ENCODE results near the gene MID1. TPM values are rescaled to one million over a fixed set of nuclear protein-coding genes. Genes with fewer than 3 reads are reported as not detected.

Gene MID1, protein sequence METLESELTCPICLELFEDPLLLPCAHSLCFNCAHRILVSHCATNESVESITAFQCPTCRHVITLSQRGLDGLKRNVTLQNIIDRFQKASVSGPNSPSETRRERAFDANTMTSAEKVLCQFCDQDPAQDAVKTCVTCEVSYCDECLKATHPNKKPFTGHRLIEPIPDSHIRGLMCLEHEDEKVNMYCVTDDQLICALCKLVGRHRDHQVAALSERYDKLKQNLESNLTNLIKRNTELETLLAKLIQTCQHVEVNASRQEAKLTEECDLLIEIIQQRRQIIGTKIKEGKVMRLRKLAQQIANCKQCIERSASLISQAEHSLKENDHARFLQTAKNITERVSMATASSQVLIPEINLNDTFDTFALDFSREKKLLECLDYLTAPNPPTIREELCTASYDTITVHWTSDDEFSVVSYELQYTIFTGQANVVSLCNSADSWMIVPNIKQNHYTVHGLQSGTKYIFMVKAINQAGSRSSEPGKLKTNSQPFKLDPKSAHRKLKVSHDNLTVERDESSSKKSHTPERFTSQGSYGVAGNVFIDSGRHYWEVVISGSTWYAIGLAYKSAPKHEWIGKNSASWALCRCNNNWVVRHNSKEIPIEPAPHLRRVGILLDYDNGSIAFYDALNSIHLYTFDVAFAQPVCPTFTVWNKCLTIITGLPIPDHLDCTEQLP
- total RNA-seq: 11.8 and 12.1 TPM in 2 replicates

DNA sequence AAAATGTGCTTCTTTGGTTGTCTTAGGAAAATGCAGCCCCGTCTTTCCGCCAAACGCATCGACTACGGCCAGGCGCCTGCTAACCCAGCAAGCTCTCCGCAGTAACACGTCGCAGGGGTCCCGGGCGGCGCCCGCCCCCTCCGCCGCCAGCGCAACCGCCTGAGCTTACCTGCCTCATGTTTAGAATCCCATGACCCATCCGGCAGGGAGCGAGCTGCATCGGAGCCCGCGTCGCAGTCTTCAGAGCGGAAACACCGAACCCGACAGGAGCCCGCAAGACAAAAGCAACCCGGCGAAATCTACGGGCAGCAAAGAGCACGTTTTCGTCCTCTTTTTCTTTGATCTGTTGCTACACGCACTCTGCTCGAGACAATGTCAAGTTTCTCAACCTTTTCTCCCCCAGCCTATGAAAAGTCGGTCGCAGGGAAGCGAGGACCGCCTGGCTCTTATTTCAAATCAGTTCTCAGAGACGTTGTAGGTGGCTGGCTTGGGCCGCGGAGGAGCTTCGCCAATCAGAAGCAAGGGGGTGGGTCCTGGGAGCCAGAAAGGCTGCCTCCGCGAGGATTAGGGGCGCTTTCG lies at the start of gene MID1:
MID1 (minus strand) TSS at position 465 of the 579 bp plus-strand sequence. CDS start 53,038 bp downstream, outside the sequence.

Measured in airway epithelial cell (primary cell).